Stimulated activated naive CD4-positive, alpha-beta T cell (primary cell): ENCODE measurements around the gene VPS13A.
A peak's percentile ranks its signal among the peaks of the same experiment; 100 is the strongest.

Experiments
- DNase-seq, 6 experiments: peaks; one replicate each; lab custom pipeline; 2025; lab: John Stamatoyannopoulos, UW

VPS13A gene

GRCh38 chr9:77177143-77177893, at the start of gene VPS13A:
VPS13A (plus strand) TSS chr9:77177534; CDS start chr9:77177705, 171 bp downstream.
- peak; percentile 80 to 92 (median 86) for DNase-seq

GRCh38 chr9:77128125-77128789, 49.1 kb upstream of the VPS13A start:
- DNase-seq, result no peak

DNA sequence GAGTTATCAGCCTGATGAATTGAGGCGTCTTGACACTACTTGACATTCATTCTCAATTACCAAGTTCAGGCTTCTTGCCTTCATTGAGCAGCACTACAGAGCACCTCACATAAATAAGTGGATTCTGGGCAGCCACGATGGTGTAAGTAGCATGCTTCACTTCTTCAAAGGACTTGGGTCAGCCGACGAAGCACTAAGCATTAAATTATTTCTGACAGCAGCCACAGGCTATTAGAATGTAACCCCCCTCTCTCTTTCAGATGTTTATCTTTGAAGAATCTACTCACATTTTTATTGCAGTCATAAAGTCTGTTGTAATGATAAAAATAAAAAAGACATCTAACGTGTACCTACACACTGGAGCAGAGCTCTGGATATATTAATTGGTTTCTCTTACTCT, 45.9 kb upstream of the VPS13A start:
- no peak for DNase-seq

GRCh38 chr9:77133011-77133410, 44.3 kb upstream of the VPS13A start:
- no peak for DNase-seq

GRCh38 chr9:77142366-77142765, 35.0 kb upstream of the VPS13A start:
- DNase-seq, result no peak

DNA sequence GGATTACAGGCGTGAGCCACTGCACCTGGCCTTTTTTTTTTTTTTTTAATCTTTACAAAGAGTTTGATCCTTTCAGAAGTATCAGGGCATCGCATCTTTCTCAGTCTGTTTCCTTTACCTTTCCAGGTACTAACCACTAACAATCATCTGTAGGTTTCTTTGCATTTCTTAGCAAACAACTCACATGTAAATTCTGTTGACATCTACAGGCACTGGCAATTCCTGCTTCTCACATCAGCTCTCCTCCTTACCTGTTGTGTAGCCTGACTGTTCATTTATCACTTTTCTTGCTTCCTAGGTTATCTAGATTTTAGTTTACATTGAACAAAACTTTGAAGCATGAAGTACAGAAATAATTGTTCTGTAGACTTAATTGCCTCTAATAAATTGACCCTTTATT, 27.5 kb upstream of the VPS13A start:
- DNase-seq, result no peak

GRCh38 chr9:77152289-77152688, 25.0 kb upstream of the VPS13A start:
- no peak for DNase-seq

DNA sequence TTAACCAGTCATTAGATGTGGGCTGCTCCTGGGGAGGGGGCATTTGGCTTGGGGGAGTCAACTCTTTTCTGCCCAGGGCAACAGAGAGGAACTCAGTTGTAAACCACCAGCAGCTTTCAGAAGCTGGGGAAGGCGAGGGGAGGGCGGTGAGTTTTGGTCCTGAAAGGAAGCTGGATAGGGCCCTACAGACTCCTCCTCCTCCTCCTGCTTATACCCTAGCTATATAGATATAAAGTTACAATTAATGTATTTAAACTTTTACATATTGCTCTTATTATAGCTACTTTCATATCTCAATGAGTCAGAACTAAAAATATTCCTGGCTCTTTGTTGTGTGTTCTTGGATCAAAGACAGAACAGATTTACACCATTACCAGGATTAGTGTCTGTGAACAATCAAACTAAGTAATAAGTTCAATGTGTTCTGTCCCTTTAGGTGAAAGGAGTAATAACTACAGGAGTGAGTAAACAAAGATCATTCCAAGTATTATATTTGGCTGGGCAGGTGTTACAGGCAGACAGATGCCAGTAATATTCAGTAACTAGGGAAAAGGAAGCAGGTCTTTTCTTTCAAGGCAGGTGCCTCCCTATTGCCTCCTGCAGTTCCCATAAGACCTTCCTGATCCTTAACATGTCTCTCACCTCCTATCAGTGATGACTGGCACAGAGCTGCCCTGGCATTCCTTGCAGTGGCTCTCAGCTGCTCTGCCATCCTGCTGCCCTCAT, 20.5 kb upstream of the VPS13A start:
- DNase-seq, result no peak

GRCh38 chr9:77158772-77159513, 18.4 kb upstream of the VPS13A start:
- no peak for DNase-seq

DNA sequence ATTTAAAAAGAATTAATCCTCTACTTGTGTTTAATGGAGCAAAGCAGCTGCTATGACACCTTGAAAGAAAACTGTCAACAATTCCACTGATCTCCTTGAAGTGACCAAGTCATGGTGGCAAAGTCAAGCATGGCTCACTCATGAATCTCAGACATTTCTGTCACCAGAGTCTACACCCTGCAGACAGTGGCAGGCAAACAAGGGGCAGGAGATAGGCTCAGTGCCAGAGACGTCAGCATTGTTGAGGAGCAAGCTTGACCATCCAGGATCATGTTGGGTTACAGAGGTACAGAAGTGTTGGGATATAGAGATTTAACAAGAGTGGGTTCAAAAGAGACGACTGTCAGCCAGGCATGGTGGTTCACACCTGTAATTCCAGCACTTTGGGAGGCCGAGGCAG, 16.1 kb upstream of the VPS13A start:
- DNase-seq, result no peak

- DNase-seq, result no peak
Measured at GRCh38 chr9:77161966-77162365, 15.4 kb upstream of the VPS13A start.

DNA sequence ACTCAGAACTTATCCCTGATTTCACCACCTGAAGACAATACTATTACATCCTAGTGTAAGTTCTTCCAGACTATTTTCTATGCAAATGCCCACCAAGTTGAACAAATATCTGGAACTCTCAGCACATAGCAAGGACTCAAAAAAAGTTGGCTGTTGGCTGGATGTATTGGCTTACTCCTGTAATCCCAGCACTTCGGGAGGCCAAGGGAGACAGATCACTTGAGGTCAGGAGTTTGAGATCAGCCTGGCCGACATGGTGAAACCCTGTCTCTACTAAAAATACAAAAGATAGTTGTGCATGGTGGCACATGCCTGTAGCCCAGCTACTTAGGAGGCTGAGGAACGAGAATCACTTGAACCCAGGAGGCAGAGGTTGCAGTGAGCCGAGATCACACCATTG, 15.0 kb upstream of the VPS13A start:
- DNase-seq, result no peak

GRCh38 chr9:77163884-77164283, 13.4 kb upstream of the VPS13A start:
- no peak for DNase-seq

DNA sequence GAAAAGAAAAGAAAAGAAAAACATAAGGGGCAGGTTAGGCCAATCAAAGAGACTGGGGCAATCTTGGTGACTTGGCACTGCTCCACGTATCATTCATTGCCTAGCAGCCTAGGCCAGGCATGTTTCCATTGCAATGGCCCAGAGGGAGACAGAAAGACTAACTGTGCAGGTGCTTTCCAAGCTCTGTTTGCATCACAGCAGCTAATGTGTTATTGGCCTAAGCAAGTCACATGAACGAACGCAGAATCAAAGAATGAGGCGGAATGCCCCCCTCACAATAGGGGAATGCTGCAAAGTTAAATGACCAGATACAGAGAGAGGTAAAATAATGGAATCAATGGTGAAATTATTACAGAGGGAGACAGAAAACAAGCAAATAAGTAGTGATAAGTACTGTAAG, 11.1 kb upstream of the VPS13A start:
- no peak for DNase-seq

DNA sequence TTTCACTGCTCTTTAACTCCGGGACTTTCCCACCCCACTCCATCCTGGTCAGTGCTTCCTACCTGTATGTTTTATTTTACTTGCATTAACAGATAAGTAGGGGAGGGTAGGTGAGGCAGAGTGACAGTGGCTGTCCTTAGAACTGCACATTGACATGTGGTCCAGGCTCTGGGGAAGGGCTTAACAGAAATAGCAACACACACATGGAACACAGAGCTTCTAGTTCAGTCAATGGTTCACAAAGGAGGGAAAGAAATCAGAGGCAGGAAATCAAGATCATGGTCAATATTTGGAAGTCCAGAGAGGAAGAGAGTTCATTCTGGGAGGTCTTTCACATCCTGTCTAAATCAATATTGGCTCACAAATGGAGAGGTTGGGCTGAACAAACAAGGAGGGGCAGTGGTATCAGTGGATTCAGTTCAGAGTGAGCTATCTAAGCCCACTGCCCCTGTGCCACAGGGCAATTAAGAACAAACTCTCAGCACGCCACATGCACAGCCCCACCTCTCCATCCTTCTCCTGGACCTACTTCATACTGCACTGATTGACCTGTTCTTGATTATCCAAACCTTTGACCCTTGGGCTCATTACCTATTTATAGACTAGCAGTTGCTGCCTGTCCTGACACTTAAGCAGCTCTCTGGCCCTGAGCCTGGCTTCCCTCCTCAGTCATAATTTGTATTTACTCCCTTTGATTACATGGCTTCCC, 6.2 kb upstream of the VPS13A start:
- DNase-seq, result no peak

DNA sequence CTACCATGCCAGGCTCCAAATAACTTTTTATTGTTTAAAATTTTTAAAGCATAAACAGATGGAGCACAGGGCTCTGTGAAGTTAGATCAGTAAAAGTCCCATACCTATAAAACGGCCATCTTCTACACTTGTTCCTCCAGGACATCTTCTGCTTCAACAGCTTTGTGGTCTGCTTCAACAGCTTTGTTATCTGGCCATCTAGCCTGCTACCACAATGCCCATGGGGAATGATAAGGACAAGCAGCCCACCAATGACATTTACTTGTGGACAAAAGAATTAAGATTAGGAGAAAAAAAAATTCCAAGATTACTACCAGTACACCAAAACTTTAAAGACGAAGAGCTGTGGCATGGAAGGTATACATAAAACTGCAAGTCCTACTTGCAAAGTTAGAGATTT, 2.2 kb upstream of the VPS13A start:
- DNase-seq, result no peak

- DNase-seq, result peak in 1 of 6 experiments; percentile 11
Measured at GRCh38 chr9:77176106-77176505, 1.2 kb upstream of the VPS13A start.

- DNase-seq, result peak in 1 of 6 experiments; percentile 35
Measured at GRCh38 chr9:77176686-77177142, 620 bp upstream of the VPS13A start.

DNA sequence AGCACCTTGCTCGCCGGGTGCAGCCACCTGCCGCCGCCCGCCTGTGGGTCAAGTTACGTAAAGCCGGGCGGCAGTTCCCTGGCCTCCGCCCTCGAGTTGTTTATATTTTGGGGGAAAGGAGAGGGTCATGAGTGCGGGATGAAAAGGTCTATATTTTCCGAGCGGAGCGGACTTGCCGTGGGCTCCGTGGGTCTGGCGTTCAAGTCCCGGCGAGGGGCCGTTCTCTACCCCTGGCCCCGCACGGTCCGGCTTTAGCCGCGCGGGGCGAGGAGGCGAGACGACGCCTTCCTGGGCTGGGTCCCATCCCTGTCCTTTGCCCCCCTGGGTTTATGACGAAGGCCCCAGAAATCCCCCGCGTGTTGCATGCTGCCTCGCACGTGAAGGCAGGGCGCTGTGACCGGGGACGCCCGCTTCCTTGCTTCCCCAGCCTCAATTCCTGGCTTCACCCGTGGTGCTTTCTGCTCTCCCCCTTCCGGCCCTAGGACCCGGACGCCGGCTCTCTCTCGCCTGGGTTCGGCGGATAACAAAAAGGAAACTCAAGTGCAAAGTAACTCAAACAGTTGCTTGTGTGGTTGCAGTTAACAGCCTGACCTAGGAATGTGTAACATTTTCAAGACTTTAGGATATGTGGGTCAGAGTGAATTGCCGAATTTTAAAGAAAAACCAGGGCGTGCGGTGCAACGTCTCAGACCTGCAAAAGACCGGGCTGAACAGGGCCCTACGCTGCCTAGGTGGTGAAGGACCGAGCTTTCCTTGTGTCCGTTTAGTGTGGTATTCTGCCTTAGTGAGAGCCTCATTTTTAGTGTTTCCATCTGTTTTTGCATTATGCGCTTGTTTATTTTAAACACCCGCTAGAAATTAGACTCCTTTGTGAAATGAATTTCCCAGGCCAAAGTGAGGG, 810 bp downstream of the VPS13A start:
- peak; percentile 34 to 57 (median 48) for DNase-seq

DNA sequence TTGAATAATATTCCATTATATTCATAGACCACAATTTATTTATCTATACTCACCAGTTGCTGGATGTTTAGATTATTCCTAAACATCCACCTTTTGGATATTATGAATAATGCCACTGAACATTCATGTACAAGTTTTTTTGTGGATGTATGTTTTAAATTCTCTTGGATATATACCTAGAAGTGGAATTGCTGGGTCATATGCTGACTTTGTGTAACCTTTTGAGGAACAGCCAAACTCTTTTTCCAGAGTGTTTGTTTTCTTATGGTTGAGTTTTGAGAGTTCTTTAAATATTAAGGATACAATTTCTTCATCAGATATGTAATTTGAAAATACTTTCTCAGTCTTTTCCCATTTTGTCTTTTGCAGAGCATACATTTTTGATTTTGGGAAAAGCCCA, 2.7 kb downstream of the VPS13A start:
- DNase-seq, result no peak
